Measurements from ENCODE around the gene PRDX6.
"Not testable (repeated sequence)": the region's sequence is repeated elsewhere in the genome, so short reads cannot be mapped to it uniquely, and the experiment has no call there.

Gene PRDX6

DNA sequence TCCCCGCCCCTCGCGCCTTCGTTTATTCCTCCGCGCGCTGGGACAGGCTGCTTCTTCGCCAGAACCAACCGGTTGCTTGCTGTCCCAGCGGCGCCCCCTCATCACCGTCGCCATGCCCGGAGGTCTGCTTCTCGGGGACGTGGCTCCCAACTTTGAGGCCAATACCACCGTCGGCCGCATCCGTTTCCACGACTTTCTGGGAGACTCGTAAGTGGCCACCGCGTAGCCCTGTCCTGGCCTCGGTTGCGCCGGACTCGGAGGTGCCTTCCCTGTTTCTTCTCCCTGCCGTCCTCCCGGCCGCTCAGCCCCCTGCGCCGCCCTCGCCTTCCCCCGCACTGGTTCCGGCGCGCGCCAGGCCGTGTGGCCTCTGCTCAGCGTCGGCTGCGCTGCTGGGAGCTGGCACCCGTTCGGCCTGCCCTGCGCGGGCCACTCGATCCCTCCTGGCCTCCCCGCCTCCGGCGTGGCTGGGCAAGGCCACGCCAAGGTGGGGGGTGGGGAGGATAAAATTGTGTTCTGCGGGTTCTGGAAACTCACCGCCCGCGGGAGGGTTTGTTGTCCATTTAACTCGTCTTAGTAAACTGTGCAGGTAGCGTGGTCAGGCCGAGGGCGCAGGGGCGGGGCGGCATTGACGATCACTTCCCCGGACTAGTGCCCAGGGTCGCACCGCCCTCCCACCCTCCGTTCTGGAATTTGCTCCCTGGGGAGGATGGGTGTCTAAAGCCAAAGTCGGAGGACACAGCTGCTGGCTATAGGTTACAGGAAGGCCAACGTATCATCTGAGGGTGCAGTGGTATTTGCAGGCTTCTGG lies at the start of gene PRDX6:
Gene PRDX6 (plus strand): TSS at position 50 of the 808 bp plus-strand sequence. CDS start 63 bp downstream, at position 113.
- peak; percentile 10 to 64 for DNase-seq (ENCODE audit: extremely low read depth in 1 of 2, low read depth in 1 of 2)

GRCh38 chr1:173429471-173430402 lies 47.4 kb upstream of the PRDX6 start:
- peak; percentile 30 to 35 for DNase-seq (ENCODE audit: extremely low read depth in 1 of 2, low read depth in 1 of 2)

GRCh38 chr1:173430677-173431303 lies 46.3 kb upstream of the PRDX6 start:
- DNase-seq (ENCODE audit: extremely low read depth in 1 of 2, low read depth in 1 of 2), result no peak

- peak; percentile 77 to 83 for DNase-seq (ENCODE audit: extremely low read depth in 1 of 2, low read depth in 1 of 2)
Measured at GRCh38 chr1:173431304-173432045, 45.7 kb upstream of the PRDX6 start.

- no peak for DNase-seq (ENCODE audit: extremely low read depth in 1 of 2, low read depth in 1 of 2)
Measured at GRCh38 chr1:173432331-173432730, 44.8 kb upstream of the PRDX6 start.

DNA sequence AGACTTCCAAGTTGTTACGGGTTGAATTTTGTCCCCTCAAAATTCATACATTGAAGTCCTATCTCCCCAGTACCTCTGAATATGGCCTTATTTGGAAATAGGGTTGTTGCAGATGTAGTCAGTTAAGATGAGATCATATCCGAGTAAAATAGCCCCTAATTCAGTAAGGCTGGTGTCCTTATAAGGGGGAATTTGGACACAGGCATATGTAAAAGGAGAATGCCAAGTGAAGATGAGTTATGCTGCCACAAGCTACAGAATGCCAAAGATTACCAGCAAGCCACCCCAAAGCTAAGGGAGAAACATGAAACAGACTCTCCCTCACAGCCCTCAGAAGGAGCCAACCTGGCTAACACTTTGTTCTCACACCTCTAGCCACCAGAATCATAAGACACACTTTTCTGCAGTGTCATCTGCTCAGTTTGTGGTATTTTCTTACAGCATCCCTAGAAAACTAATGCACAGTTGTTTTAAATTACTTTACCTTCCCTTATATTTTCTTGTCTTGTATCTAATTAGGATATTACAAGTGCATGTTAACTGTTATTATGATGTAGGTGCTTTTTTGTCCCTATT lies 43.3 kb upstream of the PRDX6 start:
- no peak for DNase-seq (ENCODE audit: extremely low read depth in 1 of 2, low read depth in 1 of 2)

DNA sequence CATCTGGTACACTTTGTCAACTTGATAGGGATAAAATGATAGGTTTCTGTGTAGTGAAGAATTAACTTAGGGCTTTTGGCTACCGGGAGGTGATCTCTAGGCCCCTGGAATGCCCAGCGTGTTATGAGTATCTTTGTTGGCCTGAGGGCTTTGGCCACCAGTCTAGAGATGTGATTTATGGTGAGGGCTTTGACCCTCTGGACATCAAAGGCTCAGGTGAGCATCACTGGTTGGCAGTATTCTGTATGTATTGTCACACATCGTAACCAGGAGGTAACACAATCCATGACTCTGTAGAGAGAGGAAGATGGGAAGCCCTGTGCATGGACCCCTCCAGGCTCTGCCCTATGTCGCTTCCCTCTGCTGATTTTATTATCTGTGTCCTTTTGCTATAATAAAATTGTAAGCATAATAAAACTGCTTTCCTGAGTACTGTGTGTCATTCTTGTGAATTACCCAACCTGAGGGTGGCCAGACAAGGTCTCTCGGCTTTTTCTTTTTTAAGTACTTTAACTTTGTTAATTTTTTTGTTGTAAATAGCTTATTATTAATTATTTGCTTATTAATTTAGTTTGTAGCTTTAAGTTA lies 40.2 kb upstream of the PRDX6 start:
- DNase-seq (ENCODE audit: extremely low read depth in 1 of 2, low read depth in 1 of 2), result no peak

DNA sequence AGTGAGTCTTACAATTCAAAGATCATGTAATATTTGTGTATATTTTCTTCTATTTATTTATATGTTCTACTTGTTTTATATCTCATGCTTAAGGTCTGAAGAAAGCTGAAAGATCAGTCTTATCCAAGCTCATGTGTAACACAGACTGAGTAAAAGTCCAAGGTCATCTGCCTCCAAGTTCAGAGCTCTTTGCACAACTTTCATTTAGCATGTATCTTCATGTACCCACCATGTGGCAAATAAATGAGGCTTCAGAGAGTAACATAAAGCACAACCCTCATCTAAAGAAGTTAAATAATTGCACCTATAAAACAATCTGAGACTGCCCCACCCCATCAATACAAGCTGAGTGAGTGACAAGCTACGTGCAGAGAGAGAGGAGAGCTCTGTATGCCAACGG lies 38.5 kb upstream of the PRDX6 start:
- DNase-seq (ENCODE audit: extremely low read depth in 1 of 2, low read depth in 1 of 2), result no peak

GRCh38 chr1:173440430-173440829 lies 36.7 kb upstream of the PRDX6 start:
- no peak for DNase-seq (ENCODE audit: extremely low read depth in 1 of 2, low read depth in 1 of 2)

- DNase-seq (ENCODE audit: extremely low read depth in 1 of 2, low read depth in 1 of 2), result no peak
Measured at GRCh38 chr1:173444757-173445156, 32.4 kb upstream of the PRDX6 start.

DNA sequence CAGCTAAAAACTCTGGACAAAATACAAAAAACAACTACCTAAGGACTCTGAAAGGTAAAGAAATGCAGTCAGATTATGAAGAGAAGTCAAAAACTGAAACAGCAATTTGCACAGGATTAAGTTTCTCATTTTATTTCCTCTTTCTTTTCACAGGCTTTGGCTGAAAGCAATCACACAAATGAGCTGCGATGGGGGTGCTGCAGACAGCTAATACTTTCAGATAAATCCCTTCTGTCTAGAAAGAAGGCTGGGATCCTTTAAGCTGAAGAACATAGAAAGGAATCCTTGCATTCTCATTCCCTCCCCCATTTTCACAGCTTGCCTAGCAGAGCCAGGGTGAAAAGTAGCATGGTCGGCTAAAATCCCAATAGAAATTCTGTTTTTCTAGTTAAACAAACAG lies 32.0 kb upstream of the PRDX6 start:
- no peak for DNase-seq (ENCODE audit: extremely low read depth in 1 of 2, low read depth in 1 of 2)

DNA sequence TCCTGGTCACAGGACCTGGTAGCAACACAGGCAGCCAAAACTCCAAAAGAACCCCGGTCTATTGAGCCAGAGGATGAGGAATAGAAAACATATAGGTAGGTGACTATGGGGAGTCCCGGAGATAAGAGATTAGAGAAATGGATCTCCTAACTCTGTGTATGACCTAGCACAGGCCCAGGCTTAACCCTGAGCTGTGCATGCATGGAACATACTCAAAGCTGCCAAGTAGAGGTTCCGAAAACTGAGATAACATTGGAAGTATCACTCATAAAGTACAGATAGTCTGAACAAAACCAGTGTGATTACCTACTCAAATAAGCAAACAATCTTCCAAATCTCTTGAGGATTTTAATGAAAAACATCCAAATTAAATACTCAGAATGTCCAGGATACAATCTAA lies 31.5 kb upstream of the PRDX6 start:
- no peak for DNase-seq (ENCODE audit: extremely low read depth in 1 of 2, low read depth in 1 of 2)

GRCh38 chr1:173447224-173447623 lies 29.9 kb upstream of the PRDX6 start:
- no peak for DNase-seq (ENCODE audit: extremely low read depth in 1 of 2, low read depth in 1 of 2)

DNA sequence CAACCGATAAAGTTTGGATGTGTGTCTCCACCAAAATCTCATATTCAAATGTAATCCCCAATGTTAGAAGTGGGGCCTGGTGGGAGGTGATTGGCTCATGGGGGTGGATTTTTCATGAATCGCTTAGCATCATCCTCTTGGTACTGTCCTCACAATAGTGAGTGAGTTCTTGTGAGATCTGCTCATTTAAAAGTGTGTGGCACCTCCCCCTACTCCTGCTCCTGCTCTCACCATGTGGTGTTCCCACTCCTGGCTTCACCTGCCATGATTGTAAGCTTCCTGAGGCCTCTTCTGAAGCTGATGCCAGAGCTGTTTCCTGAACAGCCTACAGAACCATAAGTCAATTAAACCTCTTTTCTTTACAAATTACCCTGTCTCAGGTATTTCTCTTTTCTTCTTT lies 28.2 kb upstream of the PRDX6 start:
- no peak for DNase-seq (ENCODE audit: extremely low read depth in 1 of 2, low read depth in 1 of 2)

GRCh38 chr1:173451981-173452380 lies 25.2 kb upstream of the PRDX6 start:
- no peak for DNase-seq (ENCODE audit: extremely low read depth in 1 of 2, low read depth in 1 of 2)

DNA sequence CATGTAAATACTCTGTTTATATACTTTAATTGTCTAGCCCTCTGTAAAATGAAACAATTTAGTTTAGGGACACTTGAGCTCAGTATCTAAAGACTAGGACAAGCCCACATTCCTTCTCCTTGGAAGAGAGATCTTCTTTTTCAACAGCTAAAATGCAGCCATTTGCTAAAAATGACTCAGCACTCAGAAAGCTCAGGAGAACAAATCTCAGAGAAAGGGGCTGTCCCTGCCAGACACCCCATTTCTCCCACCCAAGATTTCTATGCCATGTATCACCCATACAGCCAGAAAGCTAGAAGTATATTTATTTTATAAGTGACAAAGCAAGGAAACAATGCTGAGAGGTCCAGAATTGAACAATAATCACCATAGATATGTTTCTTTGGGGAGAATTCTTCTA lies 23.2 kb upstream of the PRDX6 start:
- DNase-seq (ENCODE audit: extremely low read depth in 1 of 2, low read depth in 1 of 2), result no peak

GRCh38 chr1:173454966-173455524 lies 22.1 kb upstream of the PRDX6 start:
- no peak for DNase-seq (ENCODE audit: extremely low read depth in 1 of 2, low read depth in 1 of 2)

- no peak for DNase-seq (ENCODE audit: extremely low read depth in 1 of 2, low read depth in 1 of 2)
Measured at GRCh38 chr1:173459885-173460284, 17.2 kb upstream of the PRDX6 start.

DNA sequence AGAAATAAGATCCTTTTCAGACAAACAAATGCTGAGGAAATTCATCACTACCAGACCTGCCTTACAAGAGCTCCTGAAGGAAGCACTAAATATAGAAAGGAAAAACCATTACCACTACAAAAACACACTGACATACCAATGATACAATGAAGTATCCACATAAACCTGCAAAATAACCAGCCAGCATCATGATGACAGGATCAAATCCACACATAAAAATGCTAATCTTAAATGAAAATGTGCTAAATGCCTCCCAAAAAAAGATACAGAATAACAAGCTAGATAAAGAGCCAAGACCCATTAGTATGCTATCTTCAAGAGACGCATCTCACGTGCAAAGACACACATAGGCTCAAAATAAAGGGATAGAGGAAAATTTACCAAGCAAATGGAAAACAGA lies 14.5 kb upstream of the PRDX6 start:
- DNase-seq (ENCODE audit: extremely low read depth in 1 of 2, low read depth in 1 of 2), result not testable (repeated sequence)

- not testable (repeated sequence) for DNase-seq (ENCODE audit: extremely low read depth in 1 of 2, low read depth in 1 of 2)
Measured at GRCh38 chr1:173464185-173464584, 12.9 kb upstream of the PRDX6 start.

Data from activated CD8-positive, alpha-beta memory T cell treated with anti-CD3 and anti-CD28 coated beads for 1 hour (primary cell).